Choroid plexus epithelial cell (primary cell): Measurements from ENCODE around the gene SLC6A16.
"Not testable (repeated sequence)": the region's sequence is repeated elsewhere in the genome, so short reads cannot be mapped to it uniquely, and the experiment has no call there.

ENCODE experiments used
- DNase-seq: peaks from one replicate; pipeline ENCODE4 v3.0.0-alpha.2; 2010; ENCODE audit warnings: low read depth
- H3K4me3 ChIP-seq: 2 replicates; pipeline ENCODE4 v1.5.1; 2011; ENCODE audit warnings: low read depth, mild to moderate bottlenecking, control low read depth, low read length, moderate library complexity
- CTCF ChIP-seq: conservative IDR thresholded peaks from 2 replicates; pipeline ENCODE4 v1.5.1; 2011; ENCODE audit warnings: low read depth, mild to moderate bottlenecking, control low read depth, inconsistent platforms, low read length, moderate library complexity

SLC6A16 gene

GRCh38 chr19:49297403-49297802, 27.6 kb downstream of the SLC6A16 start:
- no peak overlapping the region for H3K4me3 ChIP-seq
- DNase-seq: peak; percentile 69
- no peak for TF ChIP-seq CTCF

GRCh38 chr19:49295208-49295880, 29.6 kb downstream of the SLC6A16 start:
- no peak for DNase-seq
- TF ChIP-seq CTCF: no peak
- no peak overlapping the region for H3K4me3 ChIP-seq

- DNase-seq: no peak
These were observed 30.6 kb downstream of the SLC6A16 start for GRCh38 chr19:49294401-49294800.

GRCh38 chr19:49290517-49290916, 34.5 kb downstream of the SLC6A16 start:
- TF ChIP-seq CTCF: no peak
- DNase-seq: no peak
- H3K4me3 ChIP-seq: no peak overlapping the region

More at GRCh38 chr19:49294401-49294800, 30.6 kb downstream of the SLC6A16 start:
- H3K4me3 ChIP-seq: no peak overlapping the region
- no peak for TF ChIP-seq CTCF

- not testable (repeated sequence) for DNase-seq
These were observed 35.7 kb downstream of the SLC6A16 start for GRCh38 chr19:49289286-49289685.

GRCh38 chr19:49288205-49288604, 36.8 kb downstream of the SLC6A16 start:
- not testable (repeated sequence) for DNase-seq, H3K4me3 ChIP-seq

More at GRCh38 chr19:49289286-49289685, 35.7 kb downstream of the SLC6A16 start:
- H3K4me3 ChIP-seq: not testable (repeated sequence)

GRCh38 chr19:49287141-49287770, 37.7 kb downstream of the SLC6A16 start:
- no peak for TF ChIP-seq CTCF
- H3K4me3 ChIP-seq: no peak overlapping the region
- DNase-seq: no peak

GRCh38 chr19:49282184-49282583, 42.8 kb downstream of the SLC6A16 start:
- TF ChIP-seq CTCF: no peak
- DNase-seq: no peak
- no peak overlapping the region for H3K4me3 ChIP-seq
